OCI-M2 (cell line): ENCODE measurements around the gene GMDS.

Experiments
- DNase-seq: peaks from one replicate; lab custom pipeline; 2025; ENCODE audit not compliant: unreplicated experiment; lab: John Stamatoyannopoulos, UW

The GMDS gene

GRCh38 chr6:1952740-1953360, 292.6 kb downstream of the GMDS start:
- DNase-seq: no peak

- no peak for DNase-seq
Observed at GRCh38 chr6:1950631-1951030, 294.8 kb downstream of the GMDS start.

- DNase-seq: no peak
Observed at GRCh38 chr6:1949538-1949937, 295.9 kb downstream of the GMDS start.

GRCh38 chr6:1947922-1948321, 297.5 kb downstream of the GMDS start:
- DNase-seq: no peak

- DNase-seq: no peak
Observed at GRCh38 chr6:1946583-1946982, 298.8 kb downstream of the GMDS start.

GRCh38 chr6:1945235-1945832, 300.1 kb downstream of the GMDS start:
- DNase-seq: no peak

- DNase-seq: no peak
Observed at GRCh38 chr6:1942834-1943233, 302.6 kb downstream of the GMDS start.

GRCh38 chr6:1941534-1941933, 303.9 kb downstream of the GMDS start:
- DNase-seq: no peak

- DNase-seq: no peak
Observed at GRCh38 chr6:1940381-1940780, 305.0 kb downstream of the GMDS start.

GRCh38 chr6:1933292-1933691, 312.1 kb downstream of the GMDS start:
- DNase-seq: no peak

GRCh38 chr6:1931817-1932216, 313.6 kb downstream of the GMDS start:
- no peak for DNase-seq

- DNase-seq: no peak
Observed at GRCh38 chr6:1930356-1930755, 315.0 kb downstream of the GMDS start.

GRCh38 chr6:1929931-1930330, 315.5 kb downstream of the GMDS start:
- no peak for DNase-seq

GRCh38 chr6:1925743-1926430, 319.5 kb downstream of the GMDS start:
- DNase-seq: no peak

- DNase-seq: no peak
Observed at GRCh38 chr6:1923449-1923848, 322.0 kb downstream of the GMDS start.

GRCh38 chr6:1917626-1918371, 327.6 kb downstream of the GMDS start:
- no peak for DNase-seq

GRCh38 chr6:1916334-1917070, 328.9 kb downstream of the GMDS start:
- DNase-seq: no peak

GRCh38 chr6:1915226-1915625, 330.2 kb downstream of the GMDS start:
- no peak for DNase-seq

- DNase-seq: no peak
Observed at GRCh38 chr6:1913577-1913976, 331.8 kb downstream of the GMDS start.

- no peak for DNase-seq
Observed at GRCh38 chr6:1912731-1913130, 332.7 kb downstream of the GMDS start.

GRCh38 chr6:1911474-1911873, 333.9 kb downstream of the GMDS start:
- DNase-seq: no peak
